HL-60 (cell line): ENCODE results near the gene PDE11A.

Source experiments
- DNase-seq, 2 experiments: peaks; one replicate each; pipeline ENCODE4 v3.0.0-alpha.2; 2010 to 2020; ENCODE audit warnings: low read depth in 1 of 2, low spot score in 1 of 2
- H3K27ac ChIP-seq: fragments of 250-450 bp; sonication (Bioruptor Pico); replicated peaks from 2 replicates; pipeline ENCODE4 v1.5.1; 2020; ENCODE audit warnings: mild to moderate bottlenecking, moderate library complexity
- H3K27me3 ChIP-seq: fragments of 250-450 bp; sonication (Bioruptor Pico); 2 replicates; pipeline ENCODE4 v1.5.1; 2021; ENCODE audit warnings: mild to moderate bottlenecking, moderate library complexity; ENCODE audit not compliant: insufficient read depth, poor library complexity, severe bottlenecking
- H3K4me3 ChIP-seq: replicated peaks from 2 replicates; pipeline ENCODE4 v1.5.1; 2011; ENCODE audit warnings: mild to moderate bottlenecking, control low read depth, low read length; ENCODE audit not compliant: insufficient read depth
- GABPA ChIP-seq: IDR thresholded peaks from 2 replicates; pipeline ENCODE4 v1.6.1; 2012; ENCODE audit warnings: low read depth
- POLR2AphosphoS5 ChIP-seq: IDR thresholded peaks from 2 replicates; pipeline ENCODE4 v1.6.1; 2012; ENCODE audit warnings: low read depth
- SPI1 ChIP-seq: IDR thresholded peaks from 2 replicates; pipeline ENCODE4 v1.6.1; 2012; ENCODE audit warnings: low read depth, mild to moderate bottlenecking, borderline replicate concordance
- TF ChIP-seq, protein P1 (sequence below): IDR thresholded peaks from 2 replicates; pipeline ENCODE4 v1.6.1; 2012; ENCODE audit warnings: low read depth; ENCODE audit not compliant: insufficient replicate concordance
- TF ChIP-seq, protein P2 (sequence below): IDR thresholded peaks from one replicate; pipeline ENCODE4 v1.5.1; 2011; ENCODE audit warnings: low read length, control low read depth, inconsistent platforms; ENCODE audit not compliant: insufficient read depth

Gene PDE11A

DNA sequence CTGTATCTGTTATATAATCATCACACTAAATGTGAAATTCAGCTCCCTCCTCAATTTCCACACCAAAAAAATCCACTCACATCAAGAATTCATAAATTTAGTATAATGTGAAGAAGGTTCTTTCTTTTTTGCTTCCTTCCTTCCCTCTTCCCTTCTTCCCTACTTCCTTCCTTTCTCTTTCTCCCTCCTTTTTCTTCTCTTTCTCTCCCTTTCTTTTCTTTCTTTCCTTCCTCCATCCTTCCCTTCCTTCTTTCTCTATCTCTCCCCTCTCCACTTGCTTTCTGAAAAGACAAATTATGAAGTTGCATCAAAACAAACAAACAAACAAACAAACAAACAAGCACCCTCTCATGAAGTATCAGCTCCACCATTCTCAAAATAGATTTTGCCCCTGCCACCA lies 290.0 kb downstream of the PDE11A start:
- H3K27me3 ChIP-seq: no peaks in the 10 kb centered on the region
- no peak overlapping the region for H3K27ac ChIP-seq
- TF ChIP-seq, protein P1, sequence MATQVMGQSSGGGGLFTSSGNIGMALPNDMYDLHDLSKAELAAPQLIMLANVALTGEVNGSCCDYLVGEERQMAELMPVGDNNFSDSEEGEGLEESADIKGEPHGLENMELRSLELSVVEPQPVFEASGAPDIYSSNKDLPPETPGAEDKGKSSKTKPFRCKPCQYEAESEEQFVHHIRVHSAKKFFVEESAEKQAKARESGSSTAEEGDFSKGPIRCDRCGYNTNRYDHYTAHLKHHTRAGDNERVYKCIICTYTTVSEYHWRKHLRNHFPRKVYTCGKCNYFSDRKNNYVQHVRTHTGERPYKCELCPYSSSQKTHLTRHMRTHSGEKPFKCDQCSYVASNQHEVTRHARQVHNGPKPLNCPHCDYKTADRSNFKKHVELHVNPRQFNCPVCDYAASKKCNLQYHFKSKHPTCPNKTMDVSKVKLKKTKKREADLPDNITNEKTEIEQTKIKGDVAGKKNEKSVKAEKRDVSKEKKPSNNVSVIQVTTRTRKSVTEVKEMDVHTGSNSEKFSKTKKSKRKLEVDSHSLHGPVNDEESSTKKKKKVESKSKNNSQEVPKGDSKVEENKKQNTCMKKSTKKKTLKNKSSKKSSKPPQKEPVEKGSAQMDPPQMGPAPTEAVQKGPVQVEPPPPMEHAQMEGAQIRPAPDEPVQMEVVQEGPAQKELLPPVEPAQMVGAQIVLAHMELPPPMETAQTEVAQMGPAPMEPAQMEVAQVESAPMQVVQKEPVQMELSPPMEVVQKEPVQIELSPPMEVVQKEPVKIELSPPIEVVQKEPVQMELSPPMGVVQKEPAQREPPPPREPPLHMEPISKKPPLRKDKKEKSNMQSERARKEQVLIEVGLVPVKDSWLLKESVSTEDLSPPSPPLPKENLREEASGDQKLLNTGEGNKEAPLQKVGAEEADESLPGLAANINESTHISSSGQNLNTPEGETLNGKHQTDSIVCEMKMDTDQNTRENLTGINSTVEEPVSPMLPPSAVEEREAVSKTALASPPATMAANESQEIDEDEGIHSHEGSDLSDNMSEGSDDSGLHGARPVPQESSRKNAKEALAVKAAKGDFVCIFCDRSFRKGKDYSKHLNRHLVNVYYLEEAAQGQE: no peak
- TF ChIP-seq POLR2AphosphoS5 (no peak), SPI1 (no peak), GABPA (no peak)
- no peak overlapping the region for H3K4me3 ChIP-seq
- no peak for DNase-seq

DNA sequence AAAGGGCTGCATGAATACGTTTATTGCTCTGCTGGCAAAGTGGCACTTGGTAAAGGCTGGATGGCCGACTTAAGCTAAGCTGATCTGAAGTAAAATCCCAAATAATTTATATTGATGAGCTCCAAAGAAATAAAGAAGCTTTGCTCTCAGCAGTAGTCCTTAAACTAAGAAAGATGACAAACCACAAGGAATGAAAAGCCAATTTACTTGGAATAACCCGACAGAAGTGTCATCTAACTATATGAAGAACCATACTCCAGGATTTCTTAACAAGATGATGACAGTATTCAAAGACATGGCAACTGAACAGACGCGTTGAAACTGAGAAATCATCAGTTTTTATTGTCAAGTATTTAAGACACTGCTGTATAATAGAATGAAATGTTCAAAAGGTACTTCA lies 294.1 kb downstream of the PDE11A start:
- TF ChIP-seq SPI1 (no peak), POLR2AphosphoS5 (no peak)
- DNase-seq: no peak
- Histone ChIP-seq H3K27me3 (no peaks in the 10 kb centered on the region), H3K4me3 (no peak overlapping the region), H3K27ac (no peak overlapping the region)

DNA sequence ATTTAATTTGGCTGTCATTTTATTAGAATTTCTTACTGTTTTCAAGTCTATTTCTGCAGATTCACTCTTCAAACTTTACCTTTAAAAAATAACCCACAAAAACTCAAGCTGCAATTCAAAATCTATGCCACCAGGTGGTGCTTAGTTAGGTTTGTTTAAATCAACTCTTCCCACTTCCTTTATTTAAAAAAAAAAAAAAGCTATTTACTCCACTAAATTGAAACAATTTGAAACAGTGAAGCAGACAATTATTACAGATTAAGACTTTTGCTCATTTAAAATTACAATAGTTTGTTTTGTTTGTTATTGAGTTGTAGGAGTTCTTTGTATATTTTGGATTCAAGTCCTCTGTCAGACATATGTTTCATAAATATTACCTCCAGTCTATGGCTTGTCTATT lies 300.0 kb downstream of the PDE11A start:
- DNase-seq: peak in 1 of 2 experiments; percentile 25
- Histone ChIP-seq H3K27ac (no peak overlapping the region), H3K4me3 (no peak overlapping the region), H3K27me3 (no peaks in the 10 kb centered on the region)
- TF ChIP-seq SPI1 (peak; percentile 72; the same call in 1 of the 2 replicates), GABPA (no peak)
- TF ChIP-seq, protein P2, sequence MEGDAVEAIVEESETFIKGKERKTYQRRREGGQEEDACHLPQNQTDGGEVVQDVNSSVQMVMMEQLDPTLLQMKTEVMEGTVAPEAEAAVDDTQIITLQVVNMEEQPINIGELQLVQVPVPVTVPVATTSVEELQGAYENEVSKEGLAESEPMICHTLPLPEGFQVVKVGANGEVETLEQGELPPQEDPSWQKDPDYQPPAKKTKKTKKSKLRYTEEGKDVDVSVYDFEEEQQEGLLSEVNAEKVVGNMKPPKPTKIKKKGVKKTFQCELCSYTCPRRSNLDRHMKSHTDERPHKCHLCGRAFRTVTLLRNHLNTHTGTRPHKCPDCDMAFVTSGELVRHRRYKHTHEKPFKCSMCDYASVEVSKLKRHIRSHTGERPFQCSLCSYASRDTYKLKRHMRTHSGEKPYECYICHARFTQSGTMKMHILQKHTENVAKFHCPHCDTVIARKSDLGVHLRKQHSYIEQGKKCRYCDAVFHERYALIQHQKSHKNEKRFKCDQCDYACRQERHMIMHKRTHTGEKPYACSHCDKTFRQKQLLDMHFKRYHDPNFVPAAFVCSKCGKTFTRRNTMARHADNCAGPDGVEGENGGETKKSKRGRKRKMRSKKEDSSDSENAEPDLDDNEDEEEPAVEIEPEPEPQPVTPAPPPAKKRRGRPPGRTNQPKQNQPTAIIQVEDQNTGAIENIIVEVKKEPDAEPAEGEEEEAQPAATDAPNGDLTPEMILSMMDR: no peak

DNA sequence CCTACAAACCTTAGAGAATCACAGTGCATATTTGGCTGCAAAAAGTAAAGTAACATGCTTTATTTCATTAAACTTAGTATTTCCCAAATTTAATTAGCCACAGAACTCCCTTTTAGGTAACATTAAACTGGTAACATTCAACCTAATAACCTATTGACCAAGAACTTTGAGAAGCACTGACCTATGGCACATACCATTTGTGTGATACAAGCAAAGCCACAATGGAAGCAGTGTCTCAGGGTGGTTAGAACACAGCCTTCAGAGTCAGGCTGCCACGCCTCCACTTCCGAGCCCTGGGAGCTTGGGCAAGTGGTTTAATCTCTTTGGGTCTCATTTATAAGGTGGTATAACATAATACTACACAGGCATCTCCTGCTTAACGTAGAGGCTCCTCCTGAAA lies 301.4 kb downstream of the PDE11A start:
- no peak for DNase-seq
- no peak overlapping the region for H3K4me3 ChIP-seq
- H3K27ac ChIP-seq: no peak overlapping the region
- no peaks in the 10 kb centered on the region for H3K27me3 ChIP-seq
- TF ChIP-seq, protein P2: no peak
- TF ChIP-seq POLR2AphosphoS5 (no peak), GABPA (no peak), SPI1 (no peak)
- TF ChIP-seq, protein P1: no peak

DNA sequence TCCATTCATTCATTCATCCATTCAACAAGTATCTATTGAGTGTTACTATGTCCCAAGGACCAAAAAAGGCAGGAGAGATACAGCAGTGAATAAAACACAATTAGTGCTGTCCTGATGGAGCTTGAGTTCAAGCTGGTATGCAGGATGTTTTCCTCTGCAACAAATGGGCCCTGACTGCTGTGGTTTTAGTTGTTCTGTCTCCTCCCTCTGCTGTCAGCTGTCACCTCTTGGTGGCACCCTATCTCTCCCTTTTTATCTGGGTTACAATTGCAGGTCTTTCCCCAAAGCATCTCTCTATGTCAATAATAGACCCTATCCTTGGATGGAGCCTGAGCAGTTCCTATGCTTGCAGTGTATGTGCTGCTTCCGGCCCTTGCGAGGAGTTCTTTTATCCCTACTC lies 304.8 kb downstream of the PDE11A start:
- no peak for TF ChIP-seq GABPA
- TF ChIP-seq, protein P2: no peak
- no peak for TF ChIP-seq SPI1
- TF ChIP-seq, protein P1: no peak
- no peak for TF ChIP-seq POLR2AphosphoS5
- DNase-seq: no peak
- no peaks in the 10 kb centered on the region for H3K27me3 ChIP-seq
- no peak overlapping the region for H3K27ac ChIP-seq
- no peak overlapping the region for H3K4me3 ChIP-seq
